B cell (primary cell): ENCODE data around the gene SNRK. TPM values are rescaled to one million over a fixed set of nuclear protein-coding genes. Genes with fewer than 3 reads are reported as not detected.

ENCODE experiments used
- ATAC-seq: fragments of 200-7000 bp; cut with Tn5 transposase; one replicate; pipeline ENCODE4 v1.10.0; 2021; ENCODE audit warnings: low read depth, mild to moderate bottlenecking, moderate number of reproducible peaks, moderate library complexity
- CTCF ChIA-PET: fragments of 350-600 bp; sonication (Branson Sonifier 250); formaldehyde crosslinking; loops from one replicate; lab custom pipeline; 2021; ENCODE audit warnings: antibody characterized with exemption, inconsistent platforms; lab: Charles Lee
- POLR2A ChIA-PET: fragments of 350-600 bp; sonication (Branson Sonifier 250); formaldehyde crosslinking; loops from one replicate; lab custom pipeline; 2021; ENCODE audit warnings: antibody characterized with exemption; lab: Charles Lee
- DNase-seq: peaks from one replicate; pipeline ENCODE4 v3.0.0; 2013
- H2AFZ ChIP-seq: 2 replicates; pipeline ENCODE4 v1.6.1; 2012; ENCODE audit warnings: mild to moderate bottlenecking, low read depth, low read length; ENCODE audit not compliant: insufficient read depth, poor library complexity, severe bottlenecking
- H3K27ac ChIP-seq, 2 donors: 1 replicate in 1 of 2; 2 replicates in 1 of 2; pipeline ENCODE4 v1.5.1; 2012 to 2013; ENCODE audit warnings: low read length in 2 of 2, mild to moderate bottlenecking in 2 of 2, moderate library complexity in 1 of 2
- H3K27me3 ChIP-seq, 4 experiments: fragments of 200-600 bp in 1 of 4; sonication (generic) in 1 of 4; replicated peaks in 1 of 4; 1 replicate in 2 of 4; 2 replicates in 2 of 4; pipeline versions ENCODE4 v1.6.1 to v1.7.0; 2013 to 2016; ENCODE audit warnings: low read length in 3 of 4, mild to moderate bottlenecking in 2 of 4, mixed read lengths in 1 of 4, moderate library complexity in 1 of 4; ENCODE audit not compliant: insufficient read depth in 4 of 4, control insufficient read depth in 3 of 4; ENCODE audit errors: control extremely low read depth in 1 of 4
- H3K36me3 ChIP-seq, 2 experiments: replicated peaks in 1 of 2; 1 replicate in 1 of 2; 2 replicates in 1 of 2; pipeline versions ENCODE4 v1.6.1 to v1.7.1; 2013; ENCODE audit warnings: low read length in 1 of 2; ENCODE audit not compliant: insufficient read depth in 2 of 2, control insufficient read depth in 1 of 2; ENCODE audit errors: control extremely low read depth in 1 of 2, extremely low read depth in 1 of 2
- H3K4me1 ChIP-seq, 2 donors: fragments of 200-600 bp in 1 of 2; sonication (generic) in 1 of 2; 1 replicate in 1 of 2; 2 replicates in 1 of 2; pipeline versions ENCODE4 v1.5.1 to v1.6.1; 2013 to 2017; ENCODE audit warnings: low read length in 2 of 2; ENCODE audit not compliant: control insufficient read depth in 2 of 2, insufficient read depth in 2 of 2
- H3K4me2 ChIP-seq: replicated peaks from 2 replicates; pipeline ENCODE3; 2012; ENCODE audit warnings: mild to moderate bottlenecking, low read depth, low read length; ENCODE audit not compliant: poor library complexity, severe bottlenecking
- H3K4me3 ChIP-seq, 5 experiments: fragments of 200-600 bp in 1 of 5; sonication (generic) in 1 of 5; 1 replicate in 3 of 5; 2 replicates in 2 of 5; pipeline versions ENCODE4 v1.5.1 to v1.7.0; 2011 to 2016; ENCODE audit warnings: low read length in 4 of 5, mild to moderate bottlenecking in 4 of 5, low read depth in 2 of 5, control low read depth in 1 of 5, moderate library complexity in 1 of 5; ENCODE audit not compliant: insufficient read depth in 1 of 5; ENCODE audit errors: control extremely low read depth in 1 of 5, extremely low read depth in 1 of 5
- H3K79me2 ChIP-seq: fragments of 200-600 bp; sonication (generic); one replicate; pipeline ENCODE4 v1.6.0; 2016; ENCODE audit warnings: low read length; ENCODE audit not compliant: control insufficient read depth, insufficient read depth
- H3K9ac ChIP-seq: fragments of 200-600 bp; sonication (generic); 2 replicates; pipeline ENCODE4 v1.6.1; 2017; ENCODE audit warnings: mild to moderate bottlenecking, low read length, moderate library complexity
- H3K9me3 ChIP-seq, 3 donors: one replicate each; pipeline versions ENCODE4 v1.6.1 to v1.7.1; 2013; ENCODE audit warnings: low read length in 2 of 3; ENCODE audit not compliant: control insufficient read depth in 2 of 3, insufficient read depth in 1 of 3; ENCODE audit errors: control extremely low read depth in 1 of 3
- H4K20me1 ChIP-seq: 2 replicates; pipeline ENCODE4 v1.6.0; 2012; ENCODE audit warnings: mild to moderate bottlenecking, low read length; ENCODE audit not compliant: insufficient read depth, control insufficient read depth, poor library complexity, severe bottlenecking
- H3K27ac Mint-ChIP-seq: one replicate; pipeline ENCODE4 v1.8.0; 2021; ENCODE audit warnings: mixed read lengths
- H3K27me3 Mint-ChIP-seq: one replicate; pipeline ENCODE4 v1.8.0; 2021; ENCODE audit warnings: mixed read lengths
- H3K4me1 Mint-ChIP-seq: one replicate; pipeline ENCODE4 v1.8.0; 2021; ENCODE audit warnings: mixed read lengths
- H3K4me3 Mint-ChIP-seq: one replicate; pipeline ENCODE4 v1.8.0; 2021; ENCODE audit warnings: mixed read lengths
- H3K9me3 Mint-ChIP-seq: one replicate; pipeline ENCODE4 v1.8.0; 2022; ENCODE audit warnings: mixed read lengths; ENCODE audit not compliant: insufficient read depth
- EZH2 ChIP-seq: IDR thresholded peaks from 2 replicates; pipeline ENCODE4 v1.6.1; 2012; ENCODE audit warnings: borderline replicate concordance, low read depth, mild to moderate bottlenecking, moderate library complexity, low read length; ENCODE audit not compliant: insufficient read depth, poor library complexity, severe bottlenecking
- WGBS: methylation state at CpG from one replicate; pipeline ENCODE4 v1.1.5; 2013; ENCODE audit warnings: missing lambda C conversion rate; ENCODE audit not compliant: insufficient coverage; 5-methylcytosine and 5-hydroxymethylcytosine counted together
- intact Hi-C: fragments of 100-400 bp; cut with micrococcal nuclease; formaldehyde crosslinking; loops from one replicate; pipeline ENCODE4 v1.10.0; 2022
- polyA plus RNA-seq: library from polyadenylated mRNA; depleted of rRNA; stranded (reverse); fragments of >200 nt; gene quantifications from 2 replicates; pipeline ENCODE4 v1.2.3, GENCODE V29; 2012
- total RNA-seq, 2 donors: library from RNA; stranded (reverse); fragments of 120-200 nt in 1 of 2; gene quantifications; 1 replicate in 1 of 2; 2 replicates in 1 of 2; pipeline versions ENCODE4 v1.2.3 to v1.2.4, GENCODE V29; 2013 to 2022
- TF ChIP-seq, protein P1 (sequence below): fragments of 200-600 bp; IDR thresholded peaks from one replicate; pipeline ENCODE4 v1.8.0; 2022; ENCODE audit warnings: antibody characterized with exemption, mild to moderate bottlenecking

Gene SNRK
- total and polyA plus RNA-seq, 2 donors (not counting 1 experiment from before 2014, with no cell fraction given) = 17.8 to 46.7 TPM

GRCh38 chr3:43284171-43284570 lies 2.2 kb upstream of the SNRK start:
- CTCF ChIA-PET = no interaction called here
- POLR2A ChIA-PET = no interaction called here
- Histone ChIP-seq H3K4me1 (peaks cover 19 to 22% of the 10 kb centered on the region in 2 donors), H3K9ac (no peak overlapping the region), H3K79me2 (peaks cover 24% of the 10 kb centered on the region), H4K20me1 (peaks cover 12% of the 10 kb centered on the region), H3K9me3 (no peaks in the 10 kb centered on the region), H3K4me3 (no peak overlapping the region), H2AFZ (no peak overlapping the region), H3K27me3 (no peaks in the 10 kb centered on the region), H3K27ac (no peak overlapping the region), H3K36me3 (peaks cover 0 to 3% of the 10 kb centered on the region in 2 experiments), H3K4me2 (no peak overlapping the region)
- TF ChIP-seq, protein P1, sequence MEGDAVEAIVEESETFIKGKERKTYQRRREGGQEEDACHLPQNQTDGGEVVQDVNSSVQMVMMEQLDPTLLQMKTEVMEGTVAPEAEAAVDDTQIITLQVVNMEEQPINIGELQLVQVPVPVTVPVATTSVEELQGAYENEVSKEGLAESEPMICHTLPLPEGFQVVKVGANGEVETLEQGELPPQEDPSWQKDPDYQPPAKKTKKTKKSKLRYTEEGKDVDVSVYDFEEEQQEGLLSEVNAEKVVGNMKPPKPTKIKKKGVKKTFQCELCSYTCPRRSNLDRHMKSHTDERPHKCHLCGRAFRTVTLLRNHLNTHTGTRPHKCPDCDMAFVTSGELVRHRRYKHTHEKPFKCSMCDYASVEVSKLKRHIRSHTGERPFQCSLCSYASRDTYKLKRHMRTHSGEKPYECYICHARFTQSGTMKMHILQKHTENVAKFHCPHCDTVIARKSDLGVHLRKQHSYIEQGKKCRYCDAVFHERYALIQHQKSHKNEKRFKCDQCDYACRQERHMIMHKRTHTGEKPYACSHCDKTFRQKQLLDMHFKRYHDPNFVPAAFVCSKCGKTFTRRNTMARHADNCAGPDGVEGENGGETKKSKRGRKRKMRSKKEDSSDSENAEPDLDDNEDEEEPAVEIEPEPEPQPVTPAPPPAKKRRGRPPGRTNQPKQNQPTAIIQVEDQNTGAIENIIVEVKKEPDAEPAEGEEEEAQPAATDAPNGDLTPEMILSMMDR = no peak
- no peak for TF ChIP-seq EZH2
- Mint-ChIP-seq H3K4me3 (no peak overlapping the region), H3K4me1 (peaks cover 27% of the 10 kb centered on the region), H3K27me3 (peaks cover 14% of the 10 kb centered on the region), H3K9me3 (no peaks in the 10 kb centered on the region), H3K27ac (no peak overlapping the region)
- WGBS = no CpG with 5 or more reads among the region's 1 CpG
- no peak for ATAC-seq
- no peak for DNase-seq
- intact Hi-C loops = no loop called here

DNA sequence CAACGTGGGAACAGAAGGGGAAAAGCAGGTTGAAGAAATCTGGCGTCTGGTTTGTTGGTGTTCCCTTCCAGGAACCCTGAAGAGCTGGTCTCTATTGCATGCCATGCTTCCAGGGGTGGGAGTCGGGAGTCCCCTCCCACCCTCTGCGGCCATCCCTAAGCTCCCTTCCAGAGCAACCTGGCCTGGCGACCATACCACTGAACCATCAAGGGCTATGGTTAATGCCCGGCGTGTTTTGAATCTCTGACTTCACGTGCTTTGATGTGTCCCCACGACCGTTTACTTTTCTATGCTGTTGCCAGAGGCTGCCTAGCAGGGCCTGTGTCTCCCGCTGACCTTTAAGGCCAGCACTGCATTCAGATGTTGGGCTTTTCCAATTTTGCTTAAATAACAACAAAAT lies 696 bp upstream of the SNRK start:
- peak overlapping the region; percentile 83 for H3K4me2 ChIP-seq
- H3K9me3 ChIP-seq = no peaks in the 10 kb centered on the region
- ATAC-seq = no peak
- H3K9me3 Mint-ChIP-seq = no peaks in the 10 kb centered on the region
- peaks cover 0 to 12% of the 10 kb centered on the region in 2 experiments for H3K36me3 ChIP-seq
- H3K79me2 ChIP-seq = peaks cover 38% of the 10 kb centered on the region
- peak overlapping the region; percentile 99 for H3K27ac Mint-ChIP-seq
- intact Hi-C loops = loop anchor here (5.0 kb wide), 1 partner anchor 42 kb away; no protein-coding TSS in a partner anchor
- ChIA-PET CTCF (interaction anchor here (1.2 to 2.0 kb wide), 2 partner anchors 11 to 62 kb away, joined by 4 to 9 read pairs; no protein-coding TSS in a partner anchor), POLR2A (interaction anchor here (0.7 to 0.9 kb wide), 2 partner anchors 10 to 11 kb away, joined by 3 to 8 read pairs; no protein-coding TSS in a partner anchor)
- peak overlapping the region in 1 of 2 donors; percentile 56 for H3K27ac ChIP-seq
- peak overlapping the region; percentile 82 for H3K9ac ChIP-seq
- 85% methylated on average over 10 of the region's 11 CpGs for WGBS
- no peaks in the 10 kb centered on the region for H3K27me3 ChIP-seq
- H3K4me1 Mint-ChIP-seq = peaks cover 40% of the 10 kb centered on the region
- peak overlapping the region; percentile 96 for H2AFZ ChIP-seq
- DNase-seq = peak; percentile 25
- TF ChIP-seq, protein P1 = no peak
- TF ChIP-seq EZH2 = no peak
- H3K4me3 Mint-ChIP-seq = peak overlapping the region; percentile 100
- H3K4me1 ChIP-seq = peaks cover 33 to 36% of the 10 kb centered on the region in 2 donors
- peaks cover 5% of the 10 kb centered on the region for H3K27me3 Mint-ChIP-seq
- peak overlapping the region in 3 of 5 experiments; percentile 26 to 69 (median 55) for H3K4me3 ChIP-seq
- H4K20me1 ChIP-seq = peaks cover 26% of the 10 kb centered on the region
